PC-3 (cell line): ENCODE data around the gene MRC1. TPM values are rescaled to one million over a fixed set of nuclear protein-coding genes. Genes with fewer than 3 reads are reported as not detected.
"Not testable (repeated sequence)": the region's sequence is repeated elsewhere in the genome, so short reads cannot be mapped to it uniquely, and the experiment has no call there.

Experiments
- ATAC-seq: fragments of 200-7000 bp; cut with Tn5 transposase; 2 replicates; pipeline ENCODE4 v1.9.1; 2020; ENCODE audit warnings: mild to moderate bottlenecking, moderate library complexity
- BruUV-seq: library from RNA; stranded (reverse); fragments of 400-500 nt; replicated peaks from 2 replicates; lab custom pipeline; 2021; lab: Mats Ljungman, UMichigan
- CTCF ChIA-PET: fragments of 300-600 bp; sonication (Branson Sonifier 250); formaldehyde crosslinking; loops from one replicate; lab custom pipeline; 2022; ENCODE audit warnings: antibody characterized with exemption; lab: Charles Lee
- POLR2A ChIA-PET: fragments of 300-600 bp; sonication (Branson Sonifier 250); formaldehyde crosslinking; loops from one replicate; lab custom pipeline; 2022; ENCODE audit warnings: antibody characterized with exemption; ENCODE audit not compliant: unreplicated experiment; lab: Charles Lee
- DNase-seq: peaks from one replicate; pipeline ENCODE4 v3.0.0-alpha.2; 2015
- H2AFZ ChIP-seq: fragments of 300-600 bp; sonication (generic); 2 replicates; pipeline ENCODE4 v1.6.0; 2016; ENCODE audit warnings: antibody characterized with exemption, low read length
- H3F3A ChIP-seq: fragments of 300-600 bp; sonication (generic); one replicate; pipeline ENCODE4 v1.6.0; 2017; ENCODE audit warnings: antibody characterized with exemption, low read length, control low read depth, mild to moderate bottlenecking; ENCODE audit not compliant: unreplicated experiment
- H3K27ac ChIP-seq: fragments of 300-600 bp; sonication (generic); 2 replicates; pipeline ENCODE4 v1.5.1; 2016; ENCODE audit warnings: mild to moderate bottlenecking, low read length
- H3K27me3 ChIP-seq: fragments of 300-600 bp; sonication (generic); 2 replicates; pipeline ENCODE4 v1.6.1; 2016; ENCODE audit warnings: low read length, mixed read lengths
- H3K36me3 ChIP-seq: fragments of 300-600 bp; sonication (generic); 2 replicates; pipeline ENCODE4 v1.6.1; 2016; ENCODE audit warnings: low read depth, mixed run types, low read length, mixed read lengths
- H3K4me1 ChIP-seq: fragments of 300-600 bp; sonication (generic); 2 replicates; pipeline ENCODE4 v1.5.1; 2016; ENCODE audit warnings: low read length; ENCODE audit not compliant: insufficient read depth
- H3K4me2 ChIP-seq: fragments of 300-600 bp; sonication (generic); 2 replicates; pipeline ENCODE4 v1.6.0; 2016; ENCODE audit warnings: low read length
- H3K4me3 ChIP-seq: fragments of 300-600 bp; sonication (generic); 2 replicates; pipeline ENCODE4 v1.5.1; 2016; ENCODE audit warnings: mild to moderate bottlenecking, low read length, mixed read lengths
- H3K79me2 ChIP-seq: fragments of 300-600 bp; sonication (generic); 2 replicates; pipeline ENCODE4 v1.6.1; 2017; ENCODE audit warnings: low read length, mixed read lengths
- H3K9ac ChIP-seq: fragments of 300-600 bp; sonication (generic); 2 replicates; pipeline ENCODE4 v1.6.0; 2016; ENCODE audit warnings: mild to moderate bottlenecking, low read length
- H3K9me2 ChIP-seq: fragments of 300-600 bp; sonication (generic); replicated peaks from 2 replicates; pipeline ENCODE4 v1.6.1; 2016; ENCODE audit warnings: mixed run types, low read length, mixed read lengths
- H3K9me3 ChIP-seq: fragments of 300-600 bp; sonication (generic); 2 replicates; pipeline ENCODE4 v1.6.1; 2016; ENCODE audit warnings: low read length, mixed read lengths
- H4K20me1 ChIP-seq: fragments of 300-600 bp; sonication (generic); 2 replicates; pipeline ENCODE4 v1.6.1; 2016; ENCODE audit warnings: low read length, mixed read lengths
- EZH2 ChIP-seq: fragments of 300-600 bp; sonication (generic); IDR thresholded peaks from one replicate; pipeline ENCODE4 v1.6.1; 2017; ENCODE audit warnings: antibody characterized with exemption, mild to moderate bottlenecking, low read length; ENCODE audit not compliant: unreplicated experiment
- EZH2phosphoT487 ChIP-seq: fragments of 300-600 bp; sonication (generic); IDR thresholded peaks from 2 replicates; pipeline ENCODE4 v1.6.1; 2018; ENCODE audit warnings: mild to moderate bottlenecking, antibody characterized with exemption, low read length, borderline replicate concordance
- intact Hi-C: fragments of 100-400 bp; cut with micrococcal nuclease; formaldehyde crosslinking; loops from 2 replicates; pipeline ENCODE4 v1.9.0; 2023
- total RNA-seq: library from RNA; depleted of rRNA; stranded (reverse); fragments of >200 nt; gene quantifications from 2 replicates; pipeline ENCODE4 v1.2.3, GENCODE V29; 2014
- TF ChIP-seq, protein P1 (sequence below): fragments of 300-600 bp; sonication (generic); conservative IDR thresholded peaks from 2 replicates; pipeline ENCODE4 v1.5.1; 2017; ENCODE audit warnings: antibody characterized with exemption, low read depth, mild to moderate bottlenecking, low read length

MRC1 gene
- total RNA-seq, 1 experiment from 2014 or later, result not detected

DNA sequence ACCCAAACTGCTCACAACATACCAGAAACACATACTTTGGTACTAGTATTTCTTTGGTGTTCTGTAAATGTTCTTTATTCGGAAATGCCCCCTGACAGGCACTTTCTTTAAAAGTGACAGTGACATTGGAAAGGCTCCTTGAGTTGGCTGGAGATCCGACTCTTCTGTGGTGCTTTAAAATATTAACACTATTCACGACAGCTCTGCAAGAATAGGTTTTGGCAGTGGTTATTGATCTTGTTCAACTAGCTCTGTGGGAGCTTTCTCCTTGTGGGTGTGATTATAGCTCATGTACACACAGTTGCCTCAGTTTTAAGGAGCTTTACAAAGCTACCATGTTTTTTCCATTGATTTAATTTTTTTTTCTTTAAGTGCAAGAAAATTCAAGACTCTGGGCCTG lies 112.2 kb downstream of the MRC1 start:
- ChIA-PET POLR2A (no interaction called here), CTCF (no interaction called here)
- no peak overlapping the region for H2AFZ ChIP-seq
- ATAC-seq (no peak), DNase-seq (no peak)
- H3K27ac ChIP-seq, result no peak overlapping the region
- H3K36me3 ChIP-seq, result no peaks in the 10 kb centered on the region
- no peaks in the 10 kb centered on the region for H4K20me1 ChIP-seq
- no peaks in the 10 kb centered on the region for H3K79me2 ChIP-seq
- H3K9ac ChIP-seq, result no peak overlapping the region
- H3K27me3 ChIP-seq, result no peaks in the 10 kb centered on the region
- TF ChIP-seq EZH2phosphoT487, result no peak
- TF ChIP-seq, protein P1, sequence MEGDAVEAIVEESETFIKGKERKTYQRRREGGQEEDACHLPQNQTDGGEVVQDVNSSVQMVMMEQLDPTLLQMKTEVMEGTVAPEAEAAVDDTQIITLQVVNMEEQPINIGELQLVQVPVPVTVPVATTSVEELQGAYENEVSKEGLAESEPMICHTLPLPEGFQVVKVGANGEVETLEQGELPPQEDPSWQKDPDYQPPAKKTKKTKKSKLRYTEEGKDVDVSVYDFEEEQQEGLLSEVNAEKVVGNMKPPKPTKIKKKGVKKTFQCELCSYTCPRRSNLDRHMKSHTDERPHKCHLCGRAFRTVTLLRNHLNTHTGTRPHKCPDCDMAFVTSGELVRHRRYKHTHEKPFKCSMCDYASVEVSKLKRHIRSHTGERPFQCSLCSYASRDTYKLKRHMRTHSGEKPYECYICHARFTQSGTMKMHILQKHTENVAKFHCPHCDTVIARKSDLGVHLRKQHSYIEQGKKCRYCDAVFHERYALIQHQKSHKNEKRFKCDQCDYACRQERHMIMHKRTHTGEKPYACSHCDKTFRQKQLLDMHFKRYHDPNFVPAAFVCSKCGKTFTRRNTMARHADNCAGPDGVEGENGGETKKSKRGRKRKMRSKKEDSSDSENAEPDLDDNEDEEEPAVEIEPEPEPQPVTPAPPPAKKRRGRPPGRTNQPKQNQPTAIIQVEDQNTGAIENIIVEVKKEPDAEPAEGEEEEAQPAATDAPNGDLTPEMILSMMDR, result no peak
- no peak for TF ChIP-seq EZH2
- H3K9me2 ChIP-seq, result no peaks in the 10 kb centered on the region
- peaks cover 20% of the 10 kb centered on the region for H3K4me1 ChIP-seq
- H3K9me3 ChIP-seq, result no peaks in the 10 kb centered on the region
- intact Hi-C loops, result no loop called here
- H3F3A ChIP-seq, result no peaks in the 10 kb centered on the region
- BruUV-seq, result no TSS peak
- no peak overlapping the region for H3K4me2 ChIP-seq
- H3K4me3 ChIP-seq, result no peak overlapping the region

DNA sequence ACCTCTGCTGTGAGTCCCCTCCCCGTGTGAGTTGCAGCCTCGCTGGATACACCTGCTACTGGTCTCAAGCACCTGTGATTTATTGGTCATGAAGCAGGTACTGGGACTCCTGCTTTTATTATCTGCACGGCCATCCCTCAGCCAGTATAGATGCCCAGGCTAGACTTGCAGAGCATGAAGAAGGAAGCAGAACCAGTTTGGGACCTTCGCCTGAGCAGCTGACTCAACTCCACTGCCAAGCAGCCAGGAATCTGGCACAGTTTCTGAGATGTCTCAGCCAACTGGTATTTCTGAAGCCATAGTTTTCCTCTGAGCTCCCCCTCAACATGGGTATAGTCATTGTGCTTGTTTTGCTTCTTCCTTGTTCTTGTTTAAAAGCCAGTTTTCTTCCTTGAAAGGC lies 114.6 kb downstream of the MRC1 start:
- H3K4me1 ChIP-seq, result peaks cover 20% of the 10 kb centered on the region
- ChIA-PET POLR2A (no interaction called here), CTCF (no interaction called here)
- no peak overlapping the region for H3K9ac ChIP-seq
- H3K36me3 ChIP-seq, result no peaks in the 10 kb centered on the region
- TF ChIP-seq EZH2phosphoT487 (no peak), EZH2 (no peak)
- TF ChIP-seq, protein P1, result no peak
- intact Hi-C loops, result no loop called here
- no peak overlapping the region for H3K4me3 ChIP-seq
- H2AFZ ChIP-seq, result peak overlapping the region; percentile 59
- H3K79me2 ChIP-seq, result no peaks in the 10 kb centered on the region
- no TSS peak for BruUV-seq
- no peaks in the 10 kb centered on the region for H3K27me3 ChIP-seq
- peak overlapping the region; percentile 50 for H3K4me2 ChIP-seq
- no peaks in the 10 kb centered on the region for H3K9me2 ChIP-seq
- peak; percentile 88 for ATAC-seq
- H3K27ac ChIP-seq, result peak overlapping the region; percentile 74
- no peaks in the 10 kb centered on the region for H3K9me3 ChIP-seq
- H4K20me1 ChIP-seq, result no peaks in the 10 kb centered on the region
- H3F3A ChIP-seq, result no peaks in the 10 kb centered on the region
- DNase-seq, result peak; percentile 92

DNA sequence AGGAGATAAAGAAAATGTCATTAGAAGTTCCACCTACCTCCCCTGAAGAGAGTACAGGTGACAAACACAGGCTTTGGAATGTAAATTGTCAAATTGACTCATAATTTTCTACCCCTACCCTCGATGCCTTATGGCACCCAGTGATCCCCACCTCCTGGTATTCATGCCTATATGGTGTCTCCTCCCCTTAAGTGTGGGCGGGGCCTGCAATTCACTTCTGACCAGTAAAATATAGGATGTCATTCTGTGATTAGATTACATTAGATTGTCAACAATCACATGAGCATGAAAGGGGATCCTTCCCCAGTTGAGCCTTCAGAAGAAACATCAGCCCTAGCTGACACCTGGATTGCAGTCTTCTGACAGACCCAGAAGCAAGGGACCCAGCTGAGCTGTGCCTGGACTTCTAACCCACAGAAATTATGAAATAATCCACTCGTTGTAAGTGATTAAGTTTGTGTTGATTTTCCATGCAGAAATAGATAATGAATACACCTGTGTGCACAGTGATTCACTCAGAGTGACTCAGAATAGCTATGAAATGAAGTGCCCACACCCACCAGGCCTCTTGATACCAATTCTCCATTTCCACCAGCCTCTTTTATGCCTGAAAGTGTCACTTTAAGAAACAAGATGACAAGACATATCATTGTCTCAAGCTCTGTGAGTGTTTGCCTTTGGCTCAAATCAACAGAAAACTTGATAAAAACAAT lies 134.0 kb downstream of the MRC1 start:
- Histone ChIP-seq H3F3A (no peaks in the 10 kb centered on the region), H3K4me2 (no peak overlapping the region), H2AFZ (no peak overlapping the region), H3K9me2 (no peaks in the 10 kb centered on the region), H4K20me1 (no peaks in the 10 kb centered on the region), H3K4me3 (no peak overlapping the region), H3K9me3 (no peaks in the 10 kb centered on the region), H3K36me3 (no peaks in the 10 kb centered on the region), H3K79me2 (no peaks in the 10 kb centered on the region), H3K4me1 (0 out of 2 replicates have a peak, but pooled peaks cover 4% of the 10 kb centered on the region), H3K27ac (peak overlapping the region; percentile 23; the same call in 1 of the 2 replicates), H3K27me3 (no peaks in the 10 kb centered on the region), H3K9ac (no peak overlapping the region)
- POLR2A ChIA-PET, result no interaction called here
- CTCF ChIA-PET, result no interaction called here
- DNase-seq (peak; percentile 61), ATAC-seq (peak; percentile 67)
- TF ChIP-seq EZH2 (no peak), EZH2phosphoT487 (no peak)
- TF ChIP-seq, protein P1, result no peak
- no TSS peak for BruUV-seq
- intact Hi-C loops, result no loop called here

DNA sequence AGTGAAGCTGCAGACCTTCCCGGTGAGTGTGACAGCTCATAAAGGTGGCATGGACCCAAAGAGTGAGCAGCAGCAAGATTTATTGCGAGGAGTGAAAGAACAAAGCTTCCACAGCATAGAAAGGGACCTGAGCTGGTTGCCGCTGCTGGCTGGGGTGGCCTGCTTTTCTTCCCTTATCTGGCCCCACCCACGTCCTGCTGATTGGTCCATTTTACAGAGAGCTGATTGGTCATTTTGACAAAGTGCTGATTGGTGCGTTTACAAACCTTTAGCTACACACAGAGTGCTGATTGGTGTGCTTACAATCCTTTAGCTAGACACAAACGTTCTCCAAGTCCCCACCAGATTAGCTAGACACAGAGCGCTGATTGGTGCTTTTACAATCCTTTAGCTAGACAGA lies 141.1 kb downstream of the MRC1 start:
- H3K27ac ChIP-seq, intact Hi-C loops, BruUV-seq, H3K9me2 ChIP-seq, H3K4me2 ChIP-seq, H3K27me3 ChIP-seq, ATAC-seq, CTCF ChIA-PET, H4K20me1 ChIP-seq, POLR2A ChIA-PET, H3K4me3 ChIP-seq, H3K36me3 ChIP-seq, H3K9ac ChIP-seq, H3F3A ChIP-seq, H3K4me1 ChIP-seq, DNase-seq, H2AFZ ChIP-seq, H3K9me3 ChIP-seq, H3K79me2 ChIP-seq: not testable (repeated sequence)
